Measurements from ENCODE around the gene PA2G4.

GRCh38 chr12:56104109-56104814 lies at the start of gene PA2G4:
- TF ChIP-seq SP1 (IDR thresholded peaks at IDR 0.05): peak; percentile 90
- no peak for TF ChIP-seq CTCF (IDR thresholded peaks at IDR 0.05; ENCODE audit: low read depth, low read length, missing input control)
- peak in 1 of 2 donors; percentile 91 for TF ChIP-seq GABPA (IDR thresholded peaks at IDR 0.05 in 1 of 2, conservative IDR thresholded peaks at IDR 0.05 in 1 of 2)
- TF ChIP-seq RAD21 (IDR thresholded peaks at IDR 0.05): peak; percentile 58 to 70
- peak; percentile 77 for TF ChIP-seq TAF1 (conservative IDR thresholded peaks at IDR 0.05)
- TF ChIP-seq MAX (IDR thresholded peaks at IDR 0.05): peak; percentile 99
- peak; percentile 36 to 53 for TF ChIP-seq JUND (IDR thresholded peaks at IDR 0.05)
- peak; percentile 93 for TF ChIP-seq YY1 (IDR thresholded peaks at IDR 0.05)

Data from liver (tissue), 3 donors.